ENCODE data around the gene PRORP.
A peak's percentile ranks its signal among the peaks of the same experiment; 100 is the strongest.
"Not testable (repeated sequence)": the region's sequence is repeated elsewhere in the genome, so short reads cannot be mapped to it uniquely, and the experiment has no call there.

The PRORP gene

DNA sequence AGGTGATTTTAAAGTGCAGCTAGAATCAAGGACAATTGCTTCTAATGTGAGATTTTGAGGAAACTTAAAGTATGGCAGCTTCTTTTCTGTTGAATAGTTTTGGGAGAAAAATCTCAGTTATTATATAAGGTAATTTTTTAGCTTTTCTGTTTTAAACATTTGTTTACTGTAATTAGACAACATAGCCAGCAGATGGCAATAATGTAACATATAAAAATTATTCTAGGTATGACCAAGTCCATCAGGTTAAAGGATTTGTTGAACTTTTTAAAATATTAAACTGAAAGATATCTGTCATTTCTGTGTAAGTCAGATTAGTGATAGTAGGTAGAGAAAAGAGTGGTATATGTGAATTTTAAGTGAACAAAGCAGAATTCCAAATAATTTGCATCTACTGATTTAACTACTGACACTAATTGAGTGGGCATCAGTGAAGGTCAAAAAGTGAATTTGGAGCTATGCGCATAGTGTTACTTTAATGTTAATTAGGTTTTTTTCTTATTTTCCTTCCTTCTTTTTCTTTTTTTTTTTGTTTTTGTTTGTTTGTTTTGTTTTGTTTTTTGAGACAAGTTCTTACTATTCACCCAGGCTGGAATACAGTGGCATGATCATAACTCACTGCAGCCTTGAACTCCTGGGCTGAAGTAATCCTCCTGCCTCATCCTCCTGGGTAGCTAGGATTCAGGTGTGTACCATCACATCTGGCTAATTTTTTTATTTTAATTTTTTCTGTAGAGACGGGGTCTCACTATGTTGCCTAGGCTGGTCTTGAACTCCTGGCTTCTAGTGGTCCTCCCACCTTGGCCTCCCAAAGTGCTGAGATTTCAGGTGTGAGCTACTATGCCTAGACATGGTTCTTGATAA is 18.6 kb downstream of the PRORP start:
- no peak for DNase-seq

DNA sequence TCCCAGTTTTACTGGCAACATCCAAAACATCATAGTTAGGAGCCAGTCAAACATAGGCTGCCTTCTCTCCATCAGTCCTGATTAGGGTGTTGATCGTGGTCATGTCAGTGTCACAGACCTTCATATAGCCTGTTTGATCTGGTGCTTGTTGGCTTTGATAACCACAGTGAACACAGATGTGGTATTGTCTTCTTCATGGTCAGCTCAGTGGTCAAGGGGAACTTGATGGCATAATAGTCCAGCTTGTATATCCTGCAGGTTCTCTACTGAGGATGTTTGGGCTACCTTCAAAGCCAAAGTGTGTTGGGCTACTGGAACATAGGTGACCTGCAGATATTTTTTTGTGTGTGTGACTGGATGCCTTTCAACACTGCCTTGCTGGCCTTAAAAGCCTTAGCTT is 21.7 kb downstream of the PRORP start:
- no peak for DNase-seq

DNA sequence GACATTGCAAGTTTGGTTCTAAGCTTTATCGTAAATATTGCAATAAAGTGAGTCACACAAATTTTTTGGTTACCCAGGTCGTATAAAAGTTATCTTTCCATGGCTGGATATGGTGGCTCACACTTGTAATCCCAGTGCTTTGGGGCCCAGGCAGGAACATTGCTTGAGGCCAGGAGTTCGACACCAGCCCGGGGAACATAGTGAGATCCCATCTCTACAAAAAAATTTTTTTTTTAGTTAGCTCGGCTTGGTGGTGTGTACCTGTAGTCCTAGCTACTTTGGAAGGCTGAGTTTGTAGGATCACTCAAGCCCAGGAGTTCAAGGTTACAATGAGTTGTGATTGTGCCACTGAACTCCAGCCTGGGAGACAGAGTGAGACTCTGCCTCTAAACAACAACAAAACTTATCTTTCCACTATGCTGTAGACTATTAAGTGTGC is 24.4 kb downstream of the PRORP start:
- DNase-seq, result no peak

DNA sequence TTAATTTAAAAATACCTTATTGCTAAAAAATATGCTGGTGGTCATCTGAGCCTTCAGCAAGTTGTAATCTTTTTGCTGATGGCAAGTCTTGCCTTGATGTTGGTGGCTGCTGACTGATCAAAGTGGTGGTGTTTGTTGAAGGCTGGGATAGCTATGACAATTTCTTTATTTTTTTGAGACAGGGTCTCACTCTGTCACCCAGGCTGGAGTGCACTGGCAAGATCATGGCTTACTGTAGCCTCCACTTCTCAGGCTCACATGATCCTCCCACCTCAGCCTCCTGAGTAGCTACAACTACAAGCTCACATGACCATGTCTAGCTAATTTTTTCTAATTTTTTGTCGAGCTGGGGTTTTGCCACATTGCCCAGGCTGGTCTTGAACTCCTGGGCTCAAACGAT is 24.8 kb downstream of the PRORP start:
- no peak for DNase-seq

DNA sequence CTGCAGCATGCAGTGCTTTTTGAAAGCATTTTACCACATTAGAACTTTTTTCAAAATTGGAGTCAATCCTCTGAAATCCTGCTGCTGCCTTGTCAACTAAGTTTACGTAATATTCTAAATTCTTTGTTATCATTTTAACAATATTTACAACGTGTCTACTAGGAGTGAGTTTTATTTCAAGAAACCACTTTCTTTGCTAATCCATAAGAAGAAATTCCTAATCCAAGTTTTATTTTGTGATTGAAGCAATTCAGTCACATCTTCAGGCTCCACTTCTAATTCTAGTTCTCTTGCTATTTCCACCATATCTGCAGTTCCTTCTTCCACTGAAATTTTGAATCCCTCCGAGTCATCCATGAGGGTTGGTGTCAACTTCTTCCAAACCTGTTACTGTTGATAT is 25.4 kb downstream of the PRORP start:
- no peak for DNase-seq

DNA sequence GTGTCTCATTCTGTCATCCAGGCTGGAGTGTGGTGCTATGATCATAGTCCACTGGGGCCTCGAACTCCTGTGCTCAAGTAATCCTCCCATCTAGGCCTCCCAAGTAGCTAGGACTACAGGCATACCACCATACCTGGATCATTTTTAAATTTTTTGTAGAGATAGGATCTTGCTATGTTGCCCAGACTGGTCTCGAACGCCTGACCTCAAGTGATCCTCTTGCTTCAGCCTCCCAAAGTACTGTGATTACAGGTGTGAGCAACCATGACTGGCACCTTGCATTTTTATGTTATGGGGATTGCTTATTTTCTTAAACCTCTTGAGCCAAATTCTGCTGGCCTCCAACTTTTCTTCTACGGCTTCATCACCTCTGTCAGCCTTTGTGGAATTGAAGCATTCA is 26.9 kb downstream of the PRORP start:
- DNase-seq, result no peak

DNA sequence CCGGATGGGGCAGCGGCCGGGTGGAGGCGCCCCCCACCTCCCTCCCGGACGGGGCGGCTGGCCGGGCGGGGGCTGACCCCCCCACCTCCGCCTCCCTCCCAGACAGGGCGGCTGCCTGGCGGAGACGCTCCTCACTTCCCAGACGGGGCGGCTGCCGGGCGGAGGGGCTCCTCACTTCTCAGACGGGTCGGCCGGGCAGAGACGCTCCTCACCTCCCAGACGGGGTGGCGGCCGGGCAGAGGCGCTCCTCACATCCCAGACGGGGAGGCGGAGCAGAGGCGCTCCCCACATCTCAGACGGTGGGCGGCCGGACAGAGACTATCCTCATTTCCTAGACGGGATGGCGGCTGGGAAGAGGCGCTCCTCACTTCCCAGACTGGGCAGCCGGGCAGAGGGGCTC is 30.2 kb downstream of the PRORP start:
- DNase-seq, result not testable (repeated sequence)

DNA sequence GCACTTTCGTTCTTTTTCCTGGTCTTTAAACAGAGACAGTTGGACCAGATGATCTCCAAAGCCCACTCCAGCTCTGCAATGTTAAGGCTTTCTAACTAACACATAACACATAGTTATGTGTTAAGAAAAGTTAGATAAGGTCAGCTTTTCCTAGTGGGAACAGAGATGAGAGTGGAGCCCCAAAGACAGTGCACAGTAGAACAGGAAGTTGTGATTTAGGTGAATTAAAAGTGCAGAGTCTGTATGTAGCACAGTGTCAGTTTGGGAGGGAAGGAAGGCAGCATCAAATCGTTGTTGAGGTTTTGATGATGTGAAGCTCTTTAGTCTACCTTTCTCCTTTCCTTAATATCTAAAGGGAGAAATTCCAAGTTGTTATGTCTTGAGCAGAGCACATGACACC is 31.7 kb downstream of the PRORP start:
- no peak for DNase-seq

DNA sequence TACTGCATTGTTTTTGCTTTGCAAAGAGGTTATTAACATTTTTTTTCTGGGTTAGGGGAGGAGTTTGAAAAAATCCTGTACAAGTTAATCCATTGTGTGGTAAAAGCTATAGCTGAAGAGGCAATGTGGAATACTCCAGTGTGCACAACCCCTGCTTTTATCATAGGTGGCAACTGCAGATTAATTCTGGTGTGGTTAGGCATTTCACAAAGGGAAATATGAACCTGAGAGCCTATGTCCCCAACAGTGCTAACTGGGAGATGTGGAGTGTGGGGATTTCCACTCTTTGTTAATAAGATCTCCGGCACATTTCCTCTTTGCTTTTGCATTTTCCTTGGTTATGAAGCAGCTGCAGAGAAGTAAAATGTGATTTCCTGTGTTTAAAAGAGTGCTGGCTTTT is 33.6 kb downstream of the PRORP start:
- peak; percentile 19 for DNase-seq

DNA sequence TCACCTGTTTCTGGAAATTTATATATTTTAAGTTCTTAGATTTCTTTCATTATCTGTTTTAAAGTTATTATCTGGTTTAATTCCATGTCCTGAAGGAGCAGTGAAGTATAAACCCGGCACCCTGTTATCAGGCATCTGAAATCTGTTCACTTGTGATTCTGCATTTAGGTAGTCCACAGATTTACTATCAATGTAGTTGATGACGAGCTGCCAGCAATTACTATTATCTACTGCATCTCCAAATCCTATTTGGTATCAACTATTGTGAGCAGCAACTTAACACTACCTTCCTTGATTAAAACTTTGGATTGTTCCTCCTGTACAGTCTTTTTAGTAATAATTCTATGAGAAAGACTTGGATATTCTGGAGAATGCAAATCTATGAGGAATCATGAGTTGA is 36.1 kb downstream of the PRORP start:
- DNase-seq, result no peak

DNA sequence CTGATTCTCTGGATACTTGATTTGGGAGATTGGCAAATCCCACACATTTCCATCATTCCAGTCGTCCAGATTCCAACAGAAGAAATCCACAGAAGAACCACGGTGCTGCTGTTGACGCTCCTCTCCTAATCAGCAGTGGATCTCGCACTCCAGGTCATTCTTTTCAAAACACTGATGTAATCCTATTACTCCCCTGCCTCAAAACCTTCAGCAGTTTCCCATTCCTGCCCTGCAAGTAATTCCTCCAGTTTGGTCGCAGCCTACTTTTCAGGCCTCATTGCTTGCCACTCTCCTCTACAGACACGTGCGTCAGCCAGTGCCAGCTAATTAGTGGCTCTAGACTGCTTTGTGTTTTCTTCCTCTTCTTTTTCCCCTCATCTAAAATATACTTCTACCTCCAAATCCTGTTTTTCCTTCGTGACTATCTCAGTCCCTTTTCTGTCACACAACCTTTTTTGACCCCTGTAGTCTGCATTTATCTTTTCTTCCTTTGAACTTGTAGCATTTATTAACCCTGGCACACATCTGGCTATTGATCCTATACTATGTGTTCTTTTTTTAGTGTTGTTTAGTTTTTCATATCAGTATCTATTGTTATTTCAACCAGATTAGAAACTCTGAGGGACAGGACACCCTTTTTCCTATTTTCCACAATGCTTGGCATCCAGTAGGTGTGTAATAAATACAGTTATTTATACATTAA is 36.8 kb downstream of the PRORP start:
- DNase-seq, result no peak

DNA sequence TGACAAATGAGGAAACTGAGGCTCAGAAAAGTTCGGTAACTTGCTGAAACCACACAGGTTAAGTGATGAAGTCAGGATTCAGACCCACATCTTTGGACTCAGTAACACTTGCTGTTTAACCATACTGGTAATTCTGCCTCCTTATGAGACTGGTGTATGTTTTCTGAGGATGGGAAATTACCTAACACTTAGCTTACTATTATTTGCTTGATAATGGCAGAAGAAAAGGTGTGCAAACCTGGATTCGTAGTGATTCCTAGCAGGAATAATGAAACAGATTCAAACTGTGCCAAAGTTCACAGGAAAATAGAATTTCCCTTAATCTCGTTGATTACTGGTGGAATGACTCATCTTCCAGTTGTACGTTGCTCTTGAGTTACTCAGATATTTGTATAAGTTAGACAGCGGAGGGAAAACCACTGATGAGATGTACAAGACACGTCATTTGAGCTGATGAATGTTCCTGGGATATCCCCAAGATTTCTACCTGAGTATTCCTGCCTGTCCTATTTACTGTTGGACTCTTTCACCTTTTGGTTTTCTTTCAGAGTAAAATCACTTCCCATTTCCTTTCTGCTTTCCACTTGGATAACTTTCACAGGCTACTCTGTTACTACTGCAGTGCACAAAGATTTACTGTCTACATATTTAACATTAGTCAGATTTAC is 37.5 kb downstream of the PRORP start:
- DNase-seq, result peak; percentile 87

DNA sequence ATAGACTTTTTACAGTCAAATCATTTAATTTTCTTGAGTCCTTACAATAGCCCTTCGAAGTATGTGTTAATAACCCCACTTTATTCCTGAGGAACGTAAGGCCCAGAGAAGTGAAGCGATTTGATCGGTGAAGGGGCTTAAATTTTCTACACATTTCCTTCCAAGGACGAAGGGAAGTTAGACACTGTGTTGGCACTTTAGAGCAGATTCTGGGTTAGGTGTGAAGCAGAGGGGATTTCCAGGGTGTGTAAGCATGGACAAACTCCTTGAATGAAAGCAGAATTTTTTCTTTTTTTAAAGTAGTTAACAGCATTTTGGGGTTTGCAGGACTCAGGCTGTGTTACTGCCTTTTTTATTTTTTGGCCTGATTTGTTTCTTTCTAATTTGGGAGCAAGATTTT is 38.9 kb downstream of the PRORP start:
- DNase-seq, result no peak

DNA sequence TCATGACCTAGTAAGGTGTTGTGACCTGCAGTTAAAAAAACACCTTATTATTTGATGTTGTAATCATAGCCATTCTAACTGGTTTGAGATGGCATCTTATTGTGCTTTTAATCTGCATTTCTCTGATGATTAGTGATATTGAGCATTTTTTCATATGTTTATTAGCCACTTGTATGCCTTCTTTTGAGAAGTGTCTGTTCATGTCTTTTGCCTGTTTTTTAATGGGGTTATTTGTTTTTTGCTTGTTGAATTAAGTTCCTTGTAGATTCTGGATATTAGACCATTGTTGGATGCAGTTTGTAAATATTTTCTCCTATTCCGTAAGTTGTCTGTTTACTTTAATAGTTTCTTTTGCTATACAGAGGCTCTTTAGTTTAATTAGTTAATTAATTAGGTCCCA is 41.0 kb downstream of the PRORP start:
- no peak for DNase-seq

DNA sequence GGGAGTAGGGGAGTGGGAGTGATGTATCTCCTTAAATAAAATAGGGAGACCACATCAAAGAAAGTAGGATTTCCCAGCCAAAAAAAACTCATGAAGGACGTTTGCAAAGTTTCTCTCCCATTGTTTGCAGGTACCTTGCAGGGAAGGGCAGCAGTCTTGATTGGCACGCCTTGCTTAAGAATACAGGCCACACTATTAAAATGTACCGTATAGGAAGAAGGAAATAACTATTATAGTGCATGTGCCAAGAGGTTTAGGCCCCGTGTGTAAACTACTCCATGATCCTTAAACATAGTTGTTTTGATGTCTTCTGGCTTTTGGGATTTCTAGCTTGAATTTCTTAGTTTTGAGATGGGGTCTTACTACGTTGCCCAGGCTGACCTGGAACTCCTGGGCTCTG is 42.5 kb downstream of the PRORP start:
- DNase-seq, result no peak

DNA sequence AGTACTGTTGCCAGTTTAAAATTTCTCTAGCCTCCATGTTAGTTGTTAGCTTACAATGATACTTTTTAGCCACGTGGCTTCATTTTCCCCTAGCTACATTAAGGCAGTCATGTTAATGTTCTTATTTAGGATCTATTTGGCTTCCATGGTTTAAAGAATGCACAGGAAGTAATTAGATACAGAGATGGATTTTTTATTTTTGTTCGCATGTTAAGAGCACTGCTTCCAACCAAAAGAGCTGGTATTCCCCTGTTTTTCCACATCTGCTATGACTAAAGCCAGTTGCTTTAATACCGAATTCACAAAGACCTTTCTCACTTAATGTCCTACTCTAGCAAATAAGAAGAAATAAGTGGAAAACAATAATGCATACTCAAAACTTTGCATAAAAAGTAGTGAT is 45.1 kb downstream of the PRORP start:
- DNase-seq, result no peak
